Endothelial cell of umbilical vein (primary cell): ENCODE results near the gene COL1A2. TPM values are rescaled to one million over a fixed set of nuclear protein-coding genes. Genes with fewer than 3 reads are reported as not detected.

ENCODE experiments used
- BruUV-seq: library from RNA; stranded (reverse); fragments of 400-500 nt; replicated peaks from 2 replicates; lab custom pipeline; 2021; lab: Mats Ljungman, UMichigan
- CTCF ChIA-PET: fragments of 300-600, 350-600 bp; sonication (Branson Sonifier 250); formaldehyde crosslinking; loops from one replicate; lab custom pipeline; 2021; ENCODE audit warnings: antibody characterized with exemption, inconsistent platforms; lab: Charles Lee
- POLR2A ChIA-PET: fragments of 300-600, 350-600 bp; sonication (Branson Sonifier 250); formaldehyde crosslinking; loops from one replicate; lab custom pipeline; 2021; ENCODE audit warnings: antibody characterized with exemption, inconsistent platforms; lab: Charles Lee
- DNase-seq: peaks from one replicate; pipeline ENCODE4 v3.0.0-alpha.2; 2011; ENCODE audit warnings: low read depth, low spot score
- FAIRE-seq: peaks from 2 replicates; lab custom pipeline; 2011; peaks lifted over from hg19 to GRCh38; lab: Jason Lieb, UNC
- H2AFZ ChIP-seq: 2 replicates; pipeline ENCODE4 v1.6.0; 2012; ENCODE audit warnings: low read depth, low read length, control low read depth, inconsistent platforms
- H3K27ac ChIP-seq: 2 replicates; pipeline ENCODE4 v1.5.1; 2011; ENCODE audit warnings: low read depth, mild to moderate bottlenecking, control low read depth, low read length, moderate library complexity; ENCODE audit not compliant: insufficient read depth
- H3K27me3 ChIP-seq, 2 experiments: 2 replicates each; pipeline versions ENCODE4 v1.6.0 to v1.6.1; 2011; ENCODE audit warnings: low read length in 2 of 2, mixed read lengths in 1 of 2; ENCODE audit not compliant: control insufficient read depth in 2 of 2, insufficient read depth in 2 of 2
- H3K36me3 ChIP-seq, 2 experiments: 2 replicates in 1 of 2; 3 replicates in 1 of 2; pipeline ENCODE4 v1.5.1; 2011; ENCODE audit warnings: low read length in 2 of 2, mild to moderate bottlenecking in 1 of 2, moderate library complexity in 1 of 2; ENCODE audit not compliant: control insufficient read depth in 2 of 2, insufficient read depth in 2 of 2; ENCODE audit errors: extremely low read depth in 1 of 2
- H3K4me1 ChIP-seq: 3 replicates; pipeline ENCODE4 v1.5.1; 2011; ENCODE audit warnings: mild to moderate bottlenecking, low read length; ENCODE audit not compliant: control insufficient read depth, insufficient read depth; ENCODE audit errors: extremely low read depth
- H3K4me2 ChIP-seq: 2 replicates; pipeline ENCODE4 v1.6.1; 2011; ENCODE audit warnings: low read length, control low read depth, mixed read lengths; ENCODE audit not compliant: insufficient read depth
- H3K4me3 ChIP-seq, 3 experiments: fragments of 200-600 bp in 1 of 3; sonication (generic), shearing (Covaris generic) in 1 of 3; replicated peaks in 1 of 3; 2 replicates each; pipeline ENCODE4 v1.5.1; 2011 to 2016; ENCODE audit warnings: control low read depth in 3 of 3, low read length in 3 of 3, mild to moderate bottlenecking in 2 of 3, inconsistent platforms in 1 of 3, low read depth in 1 of 3, moderate library complexity in 1 of 3; ENCODE audit not compliant: insufficient read depth in 1 of 3
- H3K79me2 ChIP-seq: 2 replicates; pipeline ENCODE4 v1.6.0; 2012; ENCODE audit warnings: low read length, inconsistent platforms; ENCODE audit not compliant: control insufficient read depth, insufficient read depth
- H3K9ac ChIP-seq: replicated peaks from 2 replicates; pipeline ENCODE3; 2011; ENCODE audit warnings: low read length, control low read depth; ENCODE audit not compliant: insufficient read depth; ENCODE audit errors: extremely low read depth
- H3K9me1 ChIP-seq: replicated peaks from 3 replicates; pipeline ENCODE4 v1.6.0; 2011; ENCODE audit warnings: mild to moderate bottlenecking, low read length; ENCODE audit not compliant: control insufficient read depth, insufficient read depth; ENCODE audit errors: extremely low read depth
- H3K9me3 ChIP-seq: replicated peaks from 2 replicates; pipeline ENCODE4 v1.5.1; 2012; ENCODE audit warnings: low read length, inconsistent platforms; ENCODE audit not compliant: control insufficient read depth, insufficient read depth
- H4K20me1 ChIP-seq: replicated peaks from 2 replicates; pipeline ENCODE3; 2011; ENCODE audit warnings: mild to moderate bottlenecking, low read length; ENCODE audit not compliant: control insufficient read depth, insufficient read depth; ENCODE audit errors: extremely low read depth
- EZH2 ChIP-seq: IDR thresholded peaks from 2 replicates; pipeline ENCODE4 v1.6.1; 2012; ENCODE audit warnings: borderline replicate concordance, low read depth, mild to moderate bottlenecking, moderate library complexity, low read length, inconsistent platforms; ENCODE audit not compliant: severe bottlenecking
- FOS ChIP-seq: IDR thresholded peaks from 2 replicates; pipeline ENCODE4 v1.6.1; 2011; ENCODE audit warnings: mild to moderate bottlenecking, low read length, moderate library complexity, borderline replicate concordance; ENCODE audit not compliant: insufficient read depth
- GATA2 ChIP-seq: IDR thresholded peaks from 2 replicates; pipeline ENCODE4 v1.7.0; 2011; ENCODE audit warnings: low read depth, mild to moderate bottlenecking, moderate library complexity, mixed read lengths, low read length; ENCODE audit not compliant: insufficient read length, insufficient read depth
- JUN ChIP-seq: IDR thresholded peaks from 2 replicates; pipeline ENCODE4 v1.6.1; 2011; ENCODE audit warnings: borderline replicate concordance, low read depth; ENCODE audit not compliant: insufficient read length, insufficient read depth
- MYC ChIP-seq: IDR thresholded peaks from one replicate; pipeline ENCODE4 v1.6.1; 2011; ENCODE audit warnings: mild to moderate bottlenecking, low read depth, low read length
- POLR2A ChIP-seq: IDR thresholded peaks from 2 replicates; pipeline ENCODE4 v1.6.1; 2012; ENCODE audit warnings: low read depth, mild to moderate bottlenecking, control low read depth, low read length
- POLR2AphosphoS5 ChIP-seq: IDR thresholded peaks from 2 replicates; pipeline ENCODE4 v1.6.1; 2012; ENCODE audit warnings: low read depth, mild to moderate bottlenecking, control low read depth, low read length, moderate library complexity; ENCODE audit not compliant: insufficient read depth
- dilution Hi-C: fragments of 300-500 bp; cut with MboI; formaldehyde crosslinking; loops from one replicate; pipeline ENCODE4 v1.15.0; 2019; ENCODE audit warnings: low sequenced_read_pairs; ENCODE audit not compliant: extremely low pct_ligation_motif_present
- intact Hi-C: fragments of 100-400 bp; cut with micrococcal nuclease; formaldehyde crosslinking; loops from one replicate; pipeline ENCODE4 v1.10.0; 2022
- polyA plus RNA-seq, 4 experiments: library from polyadenylated mRNA; depleted of rRNA in 3 of 4; stranded (reverse) in 3 of 4; unstranded in 1 of 4; fragments of >200 nt; gene quantifications; 2 replicates each; pipeline versions ENCODE4 v1.2.1 to v1.2.3, GENCODE V29; 2011 to 2012; ENCODE audit warnings: missing spikeins in 1 of 4
- total RNA-seq: library from RNA; stranded (reverse); gene quantifications from 2 replicates; pipeline ENCODE4 v1.2.3, GENCODE V29; 2021
- TF ChIP-seq, protein P1 (sequence below), 2 donors: IDR thresholded peaks; 1 replicate in 1 of 2; 2 replicates in 1 of 2; pipeline ENCODE4 v1.5.1; 2011; ENCODE audit warnings: low read length in 2 of 2, mild to moderate bottlenecking in 2 of 2, moderate library complexity in 2 of 2, control low read depth in 1 of 2, inconsistent platforms in 1 of 2, low read depth in 1 of 2; ENCODE audit not compliant: insufficient read depth in 1 of 2; ENCODE audit errors: extremely low read depth in 1 of 2
- TF ChIP-seq, protein P2 (sequence below): IDR thresholded peaks from 2 replicates; pipeline ENCODE4 v1.6.1; 2011; ENCODE audit not compliant: insufficient read depth, insufficient read length

The COL1A2 gene
- total and polyA plus RNA-seq, 2 donors (not counting 3 experiments of a cell fraction or from before 2014, with no cell fraction given) = 28.9 to 40.8 TPM

- BruUV-seq = TSS peak; percentile 60
- Histone ChIP-seq H3K27ac (peak overlapping the region; percentile 85), H4K20me1 (no peaks in the 10 kb centered on the region), H2AFZ (peak overlapping the region; percentile 86), H3K36me3 (no peaks in the 10 kb centered on the region), H3K4me1 (peaks cover 21% of the 10 kb centered on the region), H3K27me3 (no peaks in the 10 kb centered on the region), H3K9ac (peak overlapping the region; percentile 58), H3K79me2 (no peaks in the 10 kb centered on the region), H3K9me3 (no peaks in the 10 kb centered on the region), H3K9me1 (no peaks in the 10 kb centered on the region), H3K4me2 (peak overlapping the region; percentile 86), H3K4me3 (peak overlapping the region in 1 of 3 experiments; percentile 45)
- dilution Hi-C loops = no loop called here
- peak; percentile 68 for FAIRE-seq
- no peak for TF ChIP-seq EZH2
- no peak for TF ChIP-seq MYC
- no peak for TF ChIP-seq POLR2AphosphoS5
- no peak for TF ChIP-seq POLR2A
- TF ChIP-seq GATA2 = no peak
- TF ChIP-seq JUN = no peak
- TF ChIP-seq FOS = no peak
- TF ChIP-seq, protein P1, sequence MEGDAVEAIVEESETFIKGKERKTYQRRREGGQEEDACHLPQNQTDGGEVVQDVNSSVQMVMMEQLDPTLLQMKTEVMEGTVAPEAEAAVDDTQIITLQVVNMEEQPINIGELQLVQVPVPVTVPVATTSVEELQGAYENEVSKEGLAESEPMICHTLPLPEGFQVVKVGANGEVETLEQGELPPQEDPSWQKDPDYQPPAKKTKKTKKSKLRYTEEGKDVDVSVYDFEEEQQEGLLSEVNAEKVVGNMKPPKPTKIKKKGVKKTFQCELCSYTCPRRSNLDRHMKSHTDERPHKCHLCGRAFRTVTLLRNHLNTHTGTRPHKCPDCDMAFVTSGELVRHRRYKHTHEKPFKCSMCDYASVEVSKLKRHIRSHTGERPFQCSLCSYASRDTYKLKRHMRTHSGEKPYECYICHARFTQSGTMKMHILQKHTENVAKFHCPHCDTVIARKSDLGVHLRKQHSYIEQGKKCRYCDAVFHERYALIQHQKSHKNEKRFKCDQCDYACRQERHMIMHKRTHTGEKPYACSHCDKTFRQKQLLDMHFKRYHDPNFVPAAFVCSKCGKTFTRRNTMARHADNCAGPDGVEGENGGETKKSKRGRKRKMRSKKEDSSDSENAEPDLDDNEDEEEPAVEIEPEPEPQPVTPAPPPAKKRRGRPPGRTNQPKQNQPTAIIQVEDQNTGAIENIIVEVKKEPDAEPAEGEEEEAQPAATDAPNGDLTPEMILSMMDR (IDR thresholded peaks at IDR 0.05; ENCODE audit: extremely low read depth in 1 of 2, insufficient read depth in 1 of 2, low read depth in 1 of 2, low read length in 2 of 2) = no peak
- TF ChIP-seq, protein P2, sequence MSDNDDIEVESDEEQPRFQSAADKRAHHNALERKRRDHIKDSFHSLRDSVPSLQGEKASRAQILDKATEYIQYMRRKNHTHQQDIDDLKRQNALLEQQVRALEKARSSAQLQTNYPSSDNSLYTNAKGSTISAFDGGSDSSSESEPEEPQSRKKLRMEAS = no peak
- ChIA-PET POLR2A (interaction anchor here (0.7 to 1.6 kb wide), 3 partner anchors 65 to 79 kb away, joined by 3 to 4 read pairs (median 3); no protein-coding TSS in a partner anchor), CTCF (interaction anchor here (0.7 to 4.2 kb wide), 15 partner anchors 9 to 763 kb away, joined by 3 to 54 read pairs (median 3); partner anchors contain the start of gene COL1A2)
- intact Hi-C loops = loop anchor here (1.0 to 5.0 kb wide), 5 partner anchors 20 to 453 kb away; partner anchors contain the start of gene GNG11
- DNase-seq = peak; percentile 85
These were observed 19.8 kb upstream of the COL1A2 start for GRCh38 chr7:94374721-94375566.
